Measurements from ENCODE around the gene KCTD13.
"Not testable (repeated sequence)": the region's sequence is repeated elsewhere in the genome, so short reads cannot be mapped to it uniquely, and the experiment has no call there.

KCTD13 gene

GRCh38 chr16:29943846-29944799 is 18.1 kb upstream of the KCTD13 start:
- peak; percentile 70 for DNase-seq

GRCh38 chr16:29940656-29941055 is 14.6 kb upstream of the KCTD13 start:
- no peak for DNase-seq

- DNase-seq: not testable (repeated sequence)
Measured at GRCh38 chr16:29931750-29932149, 5.7 kb upstream of the KCTD13 start.

GRCh38 chr16:29927070-29927905 is 1.3 kb upstream of the KCTD13 start:
- peak; percentile 42 for DNase-seq

GRCh38 chr16:29926711-29927052 is 656 bp upstream of the KCTD13 start:
- DNase-seq: peak; percentile 61

- DNase-seq: no peak
Measured at GRCh38 chr16:29925105-29925756, 795 bp downstream of the KCTD13 start.

- DNase-seq: no peak
Measured at GRCh38 chr16:29922986-29923501, 3.0 kb downstream of the KCTD13 start.

- no peak for DNase-seq
Measured at GRCh38 chr16:29922326-29922725, 3.7 kb downstream of the KCTD13 start.

- DNase-seq: no peak
Measured at GRCh38 chr16:29921034-29921385, 5.0 kb downstream of the KCTD13 start.

- no peak for DNase-seq
Measured at GRCh38 chr16:29920288-29921033, 5.6 kb downstream of the KCTD13 start.

- no peak for DNase-seq
Measured at GRCh38 chr16:29916979-29917378, 9.0 kb downstream of the KCTD13 start.

- no peak for DNase-seq
Measured at GRCh38 chr16:29915590-29916247, 10.3 kb downstream of the KCTD13 start.

- DNase-seq: no peak
Measured at GRCh38 chr16:29913514-29913913, 12.5 kb downstream of the KCTD13 start.

GRCh38 chr16:29912087-29912486 is 13.9 kb downstream of the KCTD13 start:
- DNase-seq: no peak

- no peak for DNase-seq
Measured at GRCh38 chr16:29911676-29912010, 14.4 kb downstream of the KCTD13 start.

- no peak for DNase-seq
Measured at GRCh38 chr16:29910819-29911675, 15.0 kb downstream of the KCTD13 start.

GRCh38 chr16:29909851-29910250 is 16.2 kb downstream of the KCTD13 start:
- DNase-seq: not testable (repeated sequence)

GRCh38 chr16:29909391-29909790 is 16.6 kb downstream of the KCTD13 start:
- DNase-seq: peak; percentile 8

GRCh38 chr16:29908719-29909220 is 17.3 kb downstream of the KCTD13 start:
- no peak for DNase-seq

GRCh38 chr16:29907973-29908372 is 18.1 kb downstream of the KCTD13 start:
- no peak for DNase-seq

Data from NCI-H82 (cell line).